ENCODE data around the gene LRFN4.

DNA sequence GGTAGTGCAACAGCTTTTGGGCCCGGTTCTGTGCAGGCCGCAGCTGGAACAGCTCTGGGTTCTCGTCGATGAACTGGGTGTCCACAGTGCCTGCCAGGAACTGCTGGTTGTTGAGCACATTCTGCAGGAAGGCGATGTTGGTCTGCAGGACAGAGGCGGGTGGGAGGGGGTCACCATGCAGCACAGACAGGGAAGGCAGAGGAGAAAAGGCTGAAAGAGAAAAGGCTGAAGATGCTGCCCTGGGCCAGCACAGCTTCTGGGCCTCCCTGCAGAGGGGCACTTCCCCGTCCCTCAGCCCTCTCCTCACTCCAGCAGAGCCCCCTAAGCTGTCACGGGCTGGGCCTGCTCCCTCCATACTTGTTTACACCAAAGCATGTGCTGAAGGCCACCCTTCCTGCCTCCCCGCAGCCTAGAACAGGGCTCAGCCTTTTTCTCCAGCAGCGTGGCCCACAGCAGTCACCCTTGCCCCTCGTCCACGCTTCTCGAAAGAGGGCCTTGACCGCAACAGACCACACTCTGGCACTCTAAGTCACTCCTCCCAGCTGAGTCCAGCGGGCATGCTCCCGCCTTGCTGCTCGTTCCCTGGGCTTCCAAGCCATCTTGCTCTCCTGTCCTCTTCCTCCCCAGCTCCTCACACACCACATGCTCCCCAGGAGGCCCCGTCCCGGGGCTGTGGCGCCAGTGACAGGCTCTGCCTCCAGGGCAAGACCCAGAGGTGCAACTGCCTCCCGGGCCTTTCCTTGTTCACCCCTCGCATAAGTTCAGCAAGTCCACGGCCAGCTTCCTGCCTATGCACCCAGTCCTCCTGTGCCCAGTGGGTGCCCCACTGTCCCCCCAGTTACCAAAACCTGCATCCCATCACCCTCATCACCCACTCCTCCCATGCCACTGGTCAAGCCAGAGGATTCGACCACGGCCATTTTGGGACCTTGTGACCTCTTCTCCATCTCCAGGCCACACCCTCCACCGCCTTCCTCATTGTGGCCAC, 3.3 kb upstream of the LRFN4 start:
- TF ChIP-seq, protein P1, sequence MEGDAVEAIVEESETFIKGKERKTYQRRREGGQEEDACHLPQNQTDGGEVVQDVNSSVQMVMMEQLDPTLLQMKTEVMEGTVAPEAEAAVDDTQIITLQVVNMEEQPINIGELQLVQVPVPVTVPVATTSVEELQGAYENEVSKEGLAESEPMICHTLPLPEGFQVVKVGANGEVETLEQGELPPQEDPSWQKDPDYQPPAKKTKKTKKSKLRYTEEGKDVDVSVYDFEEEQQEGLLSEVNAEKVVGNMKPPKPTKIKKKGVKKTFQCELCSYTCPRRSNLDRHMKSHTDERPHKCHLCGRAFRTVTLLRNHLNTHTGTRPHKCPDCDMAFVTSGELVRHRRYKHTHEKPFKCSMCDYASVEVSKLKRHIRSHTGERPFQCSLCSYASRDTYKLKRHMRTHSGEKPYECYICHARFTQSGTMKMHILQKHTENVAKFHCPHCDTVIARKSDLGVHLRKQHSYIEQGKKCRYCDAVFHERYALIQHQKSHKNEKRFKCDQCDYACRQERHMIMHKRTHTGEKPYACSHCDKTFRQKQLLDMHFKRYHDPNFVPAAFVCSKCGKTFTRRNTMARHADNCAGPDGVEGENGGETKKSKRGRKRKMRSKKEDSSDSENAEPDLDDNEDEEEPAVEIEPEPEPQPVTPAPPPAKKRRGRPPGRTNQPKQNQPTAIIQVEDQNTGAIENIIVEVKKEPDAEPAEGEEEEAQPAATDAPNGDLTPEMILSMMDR (IDR thresholded peaks at IDR 0.05 in 2 of 3, conservative IDR thresholded peaks at IDR 0.05 in 1 of 3; ENCODE audit: control insufficient read depth in 2 of 3, extremely low read depth in 1 of 3, insufficient read depth in 1 of 3, low read depth in 3 of 3, low read length in 3 of 3): no peak
- TF ChIP-seq ZNF384 (IDR thresholded peaks at IDR 0.05; ENCODE audit: borderline replicate concordance, low read depth, low read length): no peak
- TF ChIP-seq, protein P2, sequence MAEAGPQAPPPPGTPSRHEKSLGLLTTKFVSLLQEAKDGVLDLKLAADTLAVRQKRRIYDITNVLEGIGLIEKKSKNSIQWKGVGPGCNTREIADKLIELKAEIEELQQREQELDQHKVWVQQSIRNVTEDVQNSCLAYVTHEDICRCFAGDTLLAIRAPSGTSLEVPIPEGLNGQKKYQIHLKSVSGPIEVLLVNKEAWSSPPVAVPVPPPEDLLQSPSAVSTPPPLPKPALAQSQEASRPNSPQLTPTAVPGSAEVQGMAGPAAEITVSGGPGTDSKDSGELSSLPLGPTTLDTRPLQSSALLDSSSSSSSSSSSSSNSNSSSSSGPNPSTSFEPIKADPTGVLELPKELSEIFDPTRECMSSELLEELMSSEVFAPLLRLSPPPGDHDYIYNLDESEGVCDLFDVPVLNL (IDR thresholded peaks at IDR 0.05; ENCODE audit: low read depth, low read length): no peak
- no peak for TF ChIP-seq YY1 (IDR thresholded peaks at IDR 0.05; ENCODE audit: low read depth, low read length)
- TF ChIP-seq CHD1 (IDR thresholded peaks at IDR 0.05; ENCODE audit: low read depth, low read length): no peak
- TF ChIP-seq HCFC1 (IDR thresholded peaks at IDR 0.05; ENCODE audit: low read length): no peak
- TF ChIP-seq, protein P3, sequence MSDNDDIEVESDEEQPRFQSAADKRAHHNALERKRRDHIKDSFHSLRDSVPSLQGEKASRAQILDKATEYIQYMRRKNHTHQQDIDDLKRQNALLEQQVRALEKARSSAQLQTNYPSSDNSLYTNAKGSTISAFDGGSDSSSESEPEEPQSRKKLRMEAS (IDR thresholded peaks at IDR 0.05; ENCODE audit: low read depth, low read length): no peak
